ENCODE data around the gene TEX53. TPM values are rescaled to one million over a fixed set of nuclear protein-coding genes. Genes with fewer than 3 reads are reported as not detected.

The TEX53 gene
- total RNA-seq, 1 experiment from 2014 or later, result not detected

- TF ChIP-seq ATF1 (CRISPR knock-in tag; IDR thresholded peaks at IDR 0.05) (no peak), GABPB1 (CRISPR knock-in tag; IDR thresholded peaks at IDR 0.05) (no peak), ZNF317 (CRISPR knock-in tag; IDR thresholded peaks at IDR 0.05; ENCODE audit: borderline replicate concordance, low read depth) (no peak)
Observed at GRCh38 chr9:114706711-114707110, 49.1 kb upstream of the TEX53 start (continued).

DNA sequence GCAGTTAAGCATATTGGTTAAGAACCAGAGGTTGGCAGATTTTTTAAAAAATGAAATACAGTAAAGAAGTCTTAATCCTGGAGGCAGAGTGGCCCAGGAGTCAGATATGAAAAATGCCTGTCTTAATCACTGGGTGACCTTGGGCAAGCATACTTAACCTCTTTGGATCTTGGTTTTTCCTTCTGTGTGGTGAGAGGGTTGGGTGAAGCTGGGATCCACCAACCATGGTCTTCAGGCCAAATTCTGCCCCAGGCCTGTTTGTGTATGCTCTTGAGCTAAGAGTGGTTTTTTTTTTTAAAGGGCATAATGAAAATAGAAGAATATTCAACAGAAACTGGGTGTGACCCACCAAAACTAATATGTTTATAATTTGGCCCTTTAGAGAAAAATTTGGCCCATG lies 44.4 kb upstream of the TEX53 start:
- peaks cover 38% of the 10 kb centered on the region for H3K27me3 Mint-ChIP-seq (ENCODE audit: low read depth)
- peaks cover 6% of the 10 kb centered on the region for H3K4me1 Mint-ChIP-seq
- POLR2A ChIA-PET, result no interaction called here
- no peak overlapping the region for H3K4me3 Mint-ChIP-seq
- no peak overlapping the region for H3K27ac Mint-ChIP-seq
- ATAC-seq (no peak), DNase-seq (ENCODE audit: low spot score) (no peak)
- TF ChIP-seq FOXK1 (CRISPR knock-in tag; IDR thresholded peaks at IDR 0.05), result no peak
- TF ChIP-seq JUN (CRISPR knock-in tag; IDR thresholded peaks at IDR 0.05), result no peak
- no peak for TF ChIP-seq NFE2L1 (CRISPR knock-in tag; IDR thresholded peaks at IDR 0.05)
- TF ChIP-seq ZNF219 (CRISPR knock-in tag; IDR thresholded peaks at IDR 0.05; ENCODE audit: borderline replicate concordance), result no peak
- TF ChIP-seq, protein P1, sequence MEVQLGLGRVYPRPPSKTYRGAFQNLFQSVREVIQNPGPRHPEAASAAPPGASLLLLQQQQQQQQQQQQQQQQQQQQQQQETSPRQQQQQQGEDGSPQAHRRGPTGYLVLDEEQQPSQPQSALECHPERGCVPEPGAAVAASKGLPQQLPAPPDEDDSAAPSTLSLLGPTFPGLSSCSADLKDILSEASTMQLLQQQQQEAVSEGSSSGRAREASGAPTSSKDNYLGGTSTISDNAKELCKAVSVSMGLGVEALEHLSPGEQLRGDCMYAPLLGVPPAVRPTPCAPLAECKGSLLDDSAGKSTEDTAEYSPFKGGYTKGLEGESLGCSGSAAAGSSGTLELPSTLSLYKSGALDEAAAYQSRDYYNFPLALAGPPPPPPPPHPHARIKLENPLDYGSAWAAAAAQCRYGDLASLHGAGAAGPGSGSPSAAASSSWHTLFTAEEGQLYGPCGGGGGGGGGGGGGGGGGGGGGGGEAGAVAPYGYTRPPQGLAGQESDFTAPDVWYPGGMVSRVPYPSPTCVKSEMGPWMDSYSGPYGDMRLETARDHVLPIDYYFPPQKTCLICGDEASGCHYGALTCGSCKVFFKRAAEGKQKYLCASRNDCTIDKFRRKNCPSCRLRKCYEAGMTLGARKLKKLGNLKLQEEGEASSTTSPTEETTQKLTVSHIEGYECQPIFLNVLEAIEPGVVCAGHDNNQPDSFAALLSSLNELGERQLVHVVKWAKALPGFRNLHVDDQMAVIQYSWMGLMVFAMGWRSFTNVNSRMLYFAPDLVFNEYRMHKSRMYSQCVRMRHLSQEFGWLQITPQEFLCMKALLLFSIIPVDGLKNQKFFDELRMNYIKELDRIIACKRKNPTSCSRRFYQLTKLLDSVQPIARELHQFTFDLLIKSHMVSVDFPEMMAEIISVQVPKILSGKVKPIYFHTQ (CRISPR knock-in tag; IDR thresholded peaks at IDR 0.05), result no peak
- CTCF ChIA-PET, result interaction anchor here (0.6 kb wide), 1 partner anchor 57 kb away, joined by 3 read pairs; no protein-coding TSS in a partner anchor
- H3K36me3 Mint-ChIP-seq, result no peaks in the 10 kb centered on the region
- no peaks in the 10 kb centered on the region for H3K9me3 Mint-ChIP-seq

- ChIA-PET POLR2A (no interaction called here), CTCF (no interaction called here)
- TF ChIP-seq RORB (CRISPR knock-in tag; IDR thresholded peaks at IDR 0.05) (no peak), MXD4 (CRISPR knock-in tag; IDR thresholded peaks at IDR 0.05; ENCODE audit: borderline replicate concordance) (no peak), IRF1 (CRISPR knock-in tag; IDR thresholded peaks at IDR 0.05) (no peak), ZNF416 (CRISPR knock-in tag; IDR thresholded peaks at IDR 0.05) (no peak), NFE2L1 (CRISPR knock-in tag; IDR thresholded peaks at IDR 0.05) (no peak), ZNF281 (CRISPR knock-in tag; IDR thresholded peaks at IDR 0.05) (no peak)
- TF ChIP-seq, protein P2, sequence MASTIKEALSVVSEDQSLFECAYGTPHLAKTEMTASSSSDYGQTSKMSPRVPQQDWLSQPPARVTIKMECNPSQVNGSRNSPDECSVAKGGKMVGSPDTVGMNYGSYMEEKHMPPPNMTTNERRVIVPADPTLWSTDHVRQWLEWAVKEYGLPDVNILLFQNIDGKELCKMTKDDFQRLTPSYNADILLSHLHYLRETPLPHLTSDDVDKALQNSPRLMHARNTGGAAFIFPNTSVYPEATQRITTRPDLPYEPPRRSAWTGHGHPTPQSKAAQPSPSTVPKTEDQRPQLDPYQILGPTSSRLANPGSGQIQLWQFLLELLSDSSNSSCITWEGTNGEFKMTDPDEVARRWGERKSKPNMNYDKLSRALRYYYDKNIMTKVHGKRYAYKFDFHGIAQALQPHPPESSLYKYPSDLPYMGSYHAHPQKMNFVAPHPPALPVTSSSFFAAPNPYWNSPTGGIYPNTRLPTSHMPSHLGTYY (CRISPR knock-in tag; IDR thresholded peaks at IDR 0.05), result no peak
- TF ChIP-seq, protein P3, sequence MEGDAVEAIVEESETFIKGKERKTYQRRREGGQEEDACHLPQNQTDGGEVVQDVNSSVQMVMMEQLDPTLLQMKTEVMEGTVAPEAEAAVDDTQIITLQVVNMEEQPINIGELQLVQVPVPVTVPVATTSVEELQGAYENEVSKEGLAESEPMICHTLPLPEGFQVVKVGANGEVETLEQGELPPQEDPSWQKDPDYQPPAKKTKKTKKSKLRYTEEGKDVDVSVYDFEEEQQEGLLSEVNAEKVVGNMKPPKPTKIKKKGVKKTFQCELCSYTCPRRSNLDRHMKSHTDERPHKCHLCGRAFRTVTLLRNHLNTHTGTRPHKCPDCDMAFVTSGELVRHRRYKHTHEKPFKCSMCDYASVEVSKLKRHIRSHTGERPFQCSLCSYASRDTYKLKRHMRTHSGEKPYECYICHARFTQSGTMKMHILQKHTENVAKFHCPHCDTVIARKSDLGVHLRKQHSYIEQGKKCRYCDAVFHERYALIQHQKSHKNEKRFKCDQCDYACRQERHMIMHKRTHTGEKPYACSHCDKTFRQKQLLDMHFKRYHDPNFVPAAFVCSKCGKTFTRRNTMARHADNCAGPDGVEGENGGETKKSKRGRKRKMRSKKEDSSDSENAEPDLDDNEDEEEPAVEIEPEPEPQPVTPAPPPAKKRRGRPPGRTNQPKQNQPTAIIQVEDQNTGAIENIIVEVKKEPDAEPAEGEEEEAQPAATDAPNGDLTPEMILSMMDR (IDR thresholded peaks at IDR 0.05), result no peak
- TF ChIP-seq, protein P4, sequence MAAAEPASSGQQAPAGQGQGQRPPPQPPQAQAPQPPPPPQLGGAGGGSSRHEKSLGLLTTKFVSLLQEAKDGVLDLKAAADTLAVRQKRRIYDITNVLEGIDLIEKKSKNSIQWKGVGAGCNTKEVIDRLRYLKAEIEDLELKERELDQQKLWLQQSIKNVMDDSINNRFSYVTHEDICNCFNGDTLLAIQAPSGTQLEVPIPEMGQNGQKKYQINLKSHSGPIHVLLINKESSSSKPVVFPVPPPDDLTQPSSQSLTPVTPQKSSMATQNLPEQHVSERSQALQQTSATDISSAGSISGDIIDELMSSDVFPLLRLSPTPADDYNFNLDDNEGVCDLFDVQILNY (CRISPR knock-in tag; IDR thresholded peaks at IDR 0.05), result no peak
- ATAC-seq (no peak), DNase-seq (ENCODE audit: low spot score) (no peak)
- peaks cover 6% of the 10 kb centered on the region for H3K4me1 Mint-ChIP-seq
- H3K9me3 Mint-ChIP-seq, result no peaks in the 10 kb centered on the region
- no peaks in the 10 kb centered on the region for H3K36me3 Mint-ChIP-seq
- peaks cover 35% of the 10 kb centered on the region for H3K27me3 Mint-ChIP-seq (ENCODE audit: low read depth)
- no peak overlapping the region for H3K4me3 Mint-ChIP-seq
- H3K27ac Mint-ChIP-seq, result no peak overlapping the region
Observed at GRCh38 chr9:114697951-114698351, 40.3 kb upstream of the TEX53 start.

All from WTC11 (cell line).